NCI-H2196 treated with DMSO at 0.1 percent for 48 hours (cell line): Measurements from ENCODE around the gene INTS3.

Experiments used
- DNase-seq: peaks from one replicate; lab custom pipeline; 2025; ENCODE audit not compliant: unreplicated experiment; lab: John Stamatoyannopoulos, UW

Gene INTS3

GRCh38 chr1:153794624-153795329 is 66.9 kb downstream of the INTS3 start:
- no peak for DNase-seq

- DNase-seq: no peak
Observed at GRCh38 chr1:153795330-153795837, 67.5 kb downstream of the INTS3 start.

GRCh38 chr1:153795934-153796785 is 68.3 kb downstream of the INTS3 start:
- DNase-seq: no peak

DNA sequence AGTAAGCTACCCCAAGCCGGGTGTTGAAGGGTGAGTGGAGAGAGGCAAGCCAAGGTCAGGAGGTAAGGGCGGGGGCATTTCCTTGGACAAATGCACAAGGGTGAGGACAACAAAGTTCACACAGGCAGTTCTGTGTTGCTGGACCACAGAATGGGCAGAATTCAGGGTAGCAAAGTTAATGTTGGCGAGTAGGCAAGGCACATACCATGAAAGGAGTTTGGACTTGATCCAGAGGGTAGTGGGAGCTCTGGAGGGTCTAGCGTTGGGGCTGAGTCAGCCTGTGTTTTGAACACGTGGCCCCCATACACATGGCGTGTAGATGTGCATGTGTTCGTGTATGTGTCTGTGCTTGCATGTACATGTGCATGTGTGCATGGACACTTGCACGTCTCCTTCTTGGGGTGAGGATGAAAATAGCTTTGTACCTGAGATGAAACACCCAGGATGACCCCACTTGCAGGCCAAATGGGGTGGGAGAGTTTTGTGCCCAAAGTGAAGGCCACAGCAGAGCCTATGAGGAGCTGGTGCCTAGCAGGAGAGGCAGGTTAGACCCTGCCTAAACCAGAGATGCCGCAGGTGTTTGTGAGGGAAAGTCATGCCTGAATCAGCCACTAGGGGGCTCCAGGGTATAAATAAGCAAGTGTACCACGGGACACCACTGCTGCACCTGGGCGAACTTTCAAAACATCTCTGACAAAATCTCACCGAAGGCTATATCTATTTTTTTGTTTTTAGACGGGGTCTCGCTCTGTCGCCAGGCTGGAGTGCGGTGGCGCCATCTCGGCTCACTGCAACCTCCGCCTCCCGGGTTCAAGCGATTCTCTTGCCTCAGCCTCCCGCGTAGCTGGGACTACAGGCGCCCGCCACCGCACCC is 69.2 kb downstream of the INTS3 start:
- DNase-seq: no peak

- DNase-seq: no peak
Observed at GRCh38 chr1:153798468-153798780, 70.6 kb downstream of the INTS3 start.

- no peak for DNase-seq
Observed at GRCh38 chr1:153799016-153799415, 71.2 kb downstream of the INTS3 start.

GRCh38 chr1:153799566-153800465 is 72.0 kb downstream of the INTS3 start:
- no peak for DNase-seq

- DNase-seq: no peak
Observed at GRCh38 chr1:153800516-153800915, 72.7 kb downstream of the INTS3 start.

- DNase-seq: no peak
Observed at GRCh38 chr1:153801028-153801625, 73.3 kb downstream of the INTS3 start.

- no peak for DNase-seq
Observed at GRCh38 chr1:153801786-153802697, 74.2 kb downstream of the INTS3 start.

DNA sequence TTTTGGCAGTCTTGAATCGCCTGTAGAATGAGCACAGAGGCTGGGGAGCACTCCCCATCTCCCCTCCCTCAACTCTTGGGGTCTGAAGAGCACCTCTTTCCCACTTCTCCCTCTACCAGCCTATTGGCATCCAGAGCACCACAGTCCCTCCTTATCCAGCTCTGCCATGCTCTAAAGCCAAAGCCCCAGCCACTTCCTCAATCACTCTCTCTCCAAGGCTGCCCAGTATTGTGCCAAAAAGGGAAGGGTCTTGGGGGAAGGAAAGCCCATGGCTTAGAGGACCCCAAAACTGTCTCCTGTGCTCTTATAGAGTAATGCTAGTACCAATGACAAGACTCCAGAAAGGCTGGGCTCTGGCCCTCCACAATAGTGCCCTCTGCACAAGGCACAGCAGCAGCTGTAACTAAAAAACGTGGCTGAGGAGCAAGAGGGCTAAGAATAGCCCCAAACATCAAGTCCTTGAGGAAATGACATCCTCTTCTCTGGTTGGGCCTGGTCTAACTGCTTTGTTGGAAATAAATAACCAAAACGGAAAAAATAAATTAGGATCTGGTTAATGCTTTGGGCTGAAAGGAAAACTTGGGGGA is 75.7 kb downstream of the INTS3 start:
- no peak for DNase-seq

GRCh38 chr1:153804112-153804511 is 76.3 kb downstream of the INTS3 start:
- DNase-seq: no peak

GRCh38 chr1:153805042-153805745 is 77.3 kb downstream of the INTS3 start:
- peak; percentile 15 for DNase-seq

- no peak for DNase-seq
Observed at GRCh38 chr1:153805886-153806719, 78.3 kb downstream of the INTS3 start.

DNA sequence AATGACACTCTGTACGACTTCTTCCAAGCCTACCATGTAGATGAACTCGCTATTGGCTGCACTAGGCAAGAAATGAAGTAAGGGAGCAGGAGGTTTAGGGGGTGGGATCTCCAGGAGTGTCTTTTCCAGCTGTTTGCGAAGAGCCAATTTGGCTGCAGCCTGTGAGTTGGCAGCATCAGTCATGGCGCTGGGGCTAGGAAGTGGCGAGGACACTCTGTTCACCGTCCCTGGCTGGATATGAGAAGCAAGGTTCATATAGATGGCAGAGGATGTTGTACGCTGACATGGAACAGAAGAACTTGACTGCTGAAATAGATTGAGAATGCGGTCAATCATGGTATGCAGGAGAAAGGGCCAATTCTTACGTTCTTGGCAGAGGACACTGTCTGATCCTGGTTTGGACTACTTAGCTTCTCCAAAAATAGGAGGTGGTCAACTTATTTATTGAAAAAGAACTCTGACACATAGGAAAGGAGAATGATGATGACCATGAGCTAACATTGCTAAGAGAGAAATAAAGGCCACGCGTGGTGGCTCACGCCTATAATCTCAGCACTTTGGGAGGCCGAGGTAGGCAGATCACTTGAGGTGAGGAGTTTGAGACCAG is 88.5 kb downstream of the INTS3 start:
- no peak for DNase-seq

DNA sequence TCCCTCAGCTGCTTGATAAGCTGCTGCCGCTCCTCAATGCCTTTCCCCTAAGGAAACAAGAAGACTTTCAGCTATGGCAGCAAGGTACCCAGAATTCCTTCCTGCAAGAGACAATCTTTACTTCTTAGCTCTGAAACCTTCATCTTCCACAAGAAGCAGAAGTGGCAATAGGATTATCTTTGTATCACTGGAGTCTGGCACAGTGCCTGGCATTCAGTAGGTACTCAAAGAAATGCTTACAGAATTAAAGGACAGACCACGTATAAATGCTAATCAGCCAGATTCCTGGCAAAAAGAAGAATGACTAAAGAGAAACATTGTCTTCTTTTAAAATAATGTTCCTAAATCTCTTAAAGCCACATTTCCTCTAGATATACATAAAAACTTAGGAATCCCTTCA is 91.0 kb downstream of the INTS3 start:
- DNase-seq: no peak
